GM23338 (cell line): ENCODE data around the gene KRTAP19-1. TPM values are rescaled to one million over a fixed set of nuclear protein-coding genes. Genes with fewer than 3 reads are reported as not detected.
"Not testable (repeated sequence)": the region's sequence is repeated elsewhere in the genome, so short reads cannot be mapped to it uniquely, and the experiment has no call there.

Experiments used
- ATAC-seq: fragments of 200-7000 bp; cut with Tn5 transposase; 3 replicates; pipeline ENCODE4 v1.9.1; 2020
- DNase-seq: peaks from one replicate; pipeline ENCODE4 v3.0.0-alpha.2; 2015; ENCODE audit warnings: low spot score
- H2AFZ ChIP-seq: fragments of 200-600 bp; sonication (generic); 2 replicates; pipeline ENCODE4 v1.8.0; 2016; ENCODE audit warnings: antibody characterized with exemption, mild to moderate bottlenecking, moderate library complexity
- H3F3A ChIP-seq: fragments of 200-600 bp; sonication (generic); replicated peaks from 2 replicates; pipeline ENCODE4 v1.8.0; 2017; ENCODE audit warnings: antibody characterized with exemption, mixed run types, low read depth
- H3K27ac ChIP-seq: fragments of 200-600 bp; sonication (generic); 2 replicates; pipeline ENCODE4 v1.6.1; 2016; ENCODE audit warnings: low read depth
- H3K27me3 ChIP-seq: fragments of 200-600 bp; sonication (generic); 2 replicates; pipeline ENCODE4 v1.8.0; 2016; ENCODE audit warnings: mild to moderate bottlenecking, mixed run types, moderate library complexity; ENCODE audit not compliant: insufficient read depth
- H3K36me3 ChIP-seq: fragments of 200-600 bp; sonication (generic); 2 replicates; pipeline ENCODE4 v1.8.0; 2016; ENCODE audit warnings: mild to moderate bottlenecking; ENCODE audit not compliant: insufficient read depth
- H3K4me1 ChIP-seq: fragments of 200-600 bp; sonication (generic); 2 replicates; pipeline ENCODE4 v1.8.0; 2016; ENCODE audit warnings: mild to moderate bottlenecking, moderate library complexity; ENCODE audit not compliant: insufficient read depth
- H3K4me2 ChIP-seq: fragments of 200-600 bp; sonication (generic); 2 replicates; pipeline ENCODE4 v1.7.1; 2017; ENCODE audit warnings: mixed run types
- H3K4me3 ChIP-seq: fragments of 200-600 bp; sonication (generic); 2 replicates; pipeline ENCODE4 v1.6.1; 2016; ENCODE audit warnings: mixed run types
- H3K79me2 ChIP-seq: fragments of 200-600 bp; sonication (generic); replicated peaks from 2 replicates; pipeline ENCODE4 v1.8.0; 2017; ENCODE audit warnings: mild to moderate bottlenecking; ENCODE audit not compliant: insufficient read depth
- H3K9me2 ChIP-seq: fragments of 200-600 bp; sonication (generic); 2 replicates; pipeline ENCODE4 v1.8.0; 2017; ENCODE audit not compliant: insufficient read depth
- H4K20me1 ChIP-seq: fragments of 200-600 bp; sonication (generic); replicated peaks from 2 replicates; pipeline ENCODE4 v1.8.0; 2017; ENCODE audit warnings: mild to moderate bottlenecking; ENCODE audit not compliant: insufficient read depth
- H3K27ac Mint-ChIP-seq: 2 replicates; pipeline ENCODE4 v1.8.0; 2020; ENCODE audit warnings: inconsistent platforms, mild to moderate bottlenecking, moderate library complexity, mixed read lengths
- H3K27me3 Mint-ChIP-seq: 3 replicates; pipeline ENCODE4 v1.8.0; 2022; ENCODE audit warnings: low read depth, mild to moderate bottlenecking, moderate library complexity, mixed read lengths, inconsistent platforms; ENCODE audit not compliant: insufficient read depth, poor library complexity
- H3K36me3 Mint-ChIP-seq: 3 replicates; pipeline ENCODE4 v1.8.0; 2021; ENCODE audit warnings: low read depth, mild to moderate bottlenecking, inconsistent platforms, moderate library complexity, mixed read lengths
- H3K4me1 Mint-ChIP-seq: 3 replicates; pipeline ENCODE4 v1.8.0; 2020; ENCODE audit warnings: mild to moderate bottlenecking, inconsistent platforms, mixed read lengths
- H3K4me3 Mint-ChIP-seq: 3 replicates; pipeline ENCODE4 v1.8.0; 2021; ENCODE audit warnings: moderate library complexity, mild to moderate bottlenecking, inconsistent platforms, mixed read lengths
- H3K9me3 Mint-ChIP-seq: 3 replicates; pipeline ENCODE4 v1.8.0; 2020; ENCODE audit warnings: moderate library complexity, mild to moderate bottlenecking, inconsistent platforms, mixed read lengths
- CREB1 ChIP-seq: fragments of 250-450 bp; sonication (Bioruptor Pico); IDR thresholded peaks from 2 replicates; pipeline ENCODE4 v1.5.0; 2020; ENCODE audit warnings: low read depth, mild to moderate bottlenecking, moderate library complexity
- CTCF ChIP-seq, 2 experiments: fragments of 200-600 bp in 1 of 2; sonication (generic) in 1 of 2; conservative IDR thresholded peaks; 2 replicates each; pipeline versions ENCODE4 v1.5.1 to v1.6.1; 2016 to 2017; ENCODE audit warnings: antibody characterized with exemption in 2 of 2, low read depth in 2 of 2, mild to moderate bottlenecking in 2 of 2, moderate library complexity in 1 of 2
- EZH2 ChIP-seq: fragments of 200-600 bp; sonication (generic); IDR thresholded peaks from one replicate; pipeline ENCODE4 v1.8.0; 2017; ENCODE audit warnings: antibody characterized with exemption, mild to moderate bottlenecking, low read depth; ENCODE audit not compliant: unreplicated experiment
- EZH2phosphoT487 ChIP-seq: fragments of 200-600 bp; sonication (generic); IDR thresholded peaks from one replicate; pipeline ENCODE4 v1.8.1; 2018; ENCODE audit warnings: antibody characterized with exemption; ENCODE audit not compliant: unreplicated experiment
- JUNB ChIP-seq: IDR thresholded peaks from one replicate; pipeline ENCODE4 v1.6.1; 2016; ENCODE audit warnings: antibody characterized with exemption; ENCODE audit not compliant: unreplicated experiment
- POLR2AphosphoS5 ChIP-seq: IDR thresholded peaks from 2 replicates; pipeline ENCODE4 v1.6.1; 2016; ENCODE audit warnings: antibody characterized with exemption, low read depth
- REST ChIP-seq: IDR thresholded peaks from one replicate; pipeline ENCODE4 v1.6.1; 2018; ENCODE audit warnings: antibody characterized with exemption; ENCODE audit not compliant: unreplicated experiment
- ZNF331 ChIP-seq: fragments of 250-450 bp; sonication (Bioruptor Pico); IDR thresholded peaks from 2 replicates; pipeline ENCODE4 v1.5.0; 2020; ENCODE audit warnings: low read depth, mild to moderate bottlenecking, moderate library complexity
- ZNF462 ChIP-seq: fragments of 250-450 bp; sonication (Bioruptor Pico); IDR thresholded peaks from 2 replicates; pipeline ENCODE4 v1.5.0; 2020; ENCODE audit warnings: mild to moderate bottlenecking, moderate library complexity
- polyA plus RNA-seq: library from polyadenylated mRNA; unstranded; fragments of >200 nt; fragmentation: Nextera tagmentation; extraction: Ambion mirVana; gene quantifications from 2 replicates; pipeline ENCODE4 v1.2.1, GENCODE V29; 2016
- total RNA-seq: library from RNA; depleted of rRNA; stranded (reverse); fragments of >200 nt; shearing (Covaris generic); gene quantifications from 2 replicates; pipeline ENCODE4 v1.2.3, GENCODE V29; 2014

Gene KRTAP19-1
- total and polyA plus RNA-seq, 2 experiments from 2014 or later = not detected

- no peak for TF ChIP-seq REST
- no peak for TF ChIP-seq POLR2AphosphoS5
- TF ChIP-seq ZNF331 = no peak
- no peak for TF ChIP-seq CREB1 (CRISPR knock-in tag)
- TF ChIP-seq JUNB = no peak
- no peak for TF ChIP-seq EZH2
- no peak for TF ChIP-seq EZH2phosphoT487
Observed at GRCh38 chr21:30515681-30516080, 35.5 kb upstream of the KRTAP19-1 start (continued).

- not testable (repeated sequence) for H3K27me3 ChIP-seq, H3K27me3 Mint-ChIP-seq, H2AFZ ChIP-seq, H3K4me3 Mint-ChIP-seq, H4K20me1 ChIP-seq, H3F3A ChIP-seq, H3K9me3 Mint-ChIP-seq, H3K4me3 ChIP-seq, H3K36me3 ChIP-seq, H3K4me1 Mint-ChIP-seq, H3K9me2 ChIP-seq, H3K4me1 ChIP-seq, H3K79me2 ChIP-seq, H3K27ac ChIP-seq, H3K36me3 Mint-ChIP-seq, H3K27ac Mint-ChIP-seq, H3K4me2 ChIP-seq
- ATAC-seq (peak; percentile 31; the same call in 1 of the 3 replicates), DNase-seq (peak; percentile 71)
- TF ChIP-seq CTCF (conservative IDR thresholded peaks at IDR 0.05; ENCODE audit: low read depth in 2 of 2) = peak; percentile 71 to 84
Observed at GRCh38 chr21:30505621-30506205, 25.5 kb upstream of the KRTAP19-1 start.

GRCh38 chr21:30502041-30502440 lies 21.9 kb upstream of the KRTAP19-1 start, which contains the start of gene KRTAP19-5:
Gene KRTAP19-5 (minus strand): TSS chr21:30502141. CDS start chr21:30502090, 51 bp downstream.
- H3F3A ChIP-seq = no peaks in the 10 kb centered on the region
- H3K27ac ChIP-seq = no peak within 1 kb of the TSS
- no peak within 1 kb of the TSS for H2AFZ ChIP-seq
- H3K9me2 ChIP-seq = no peaks in the 10 kb centered on the region
- no peak for DNase-seq
- H3K4me1 ChIP-seq = no peaks in the 10 kb centered on the region
- no peaks in the 10 kb centered on the region; the same call in 1 of the 2 replicates for H4K20me1 ChIP-seq
- H3K79me2 ChIP-seq = no peaks in the 10 kb centered on the region
- Mint-ChIP-seq H3K4me1 (no peaks in the 10 kb centered on the region; the same call in 2 of the 3 replicates), H3K27me3 (peaks cover 6% of the 10 kb centered on the region), H3K27ac (no peak within 1 kb of the TSS), H3K36me3 (no peaks in the 10 kb centered on the region), H3K4me3 (no peak within 1 kb of the TSS), H3K9me3 (no peaks in the 10 kb centered on the region)
- no peaks in the 10 kb centered on the region for H3K27me3 ChIP-seq
- H3K4me2 ChIP-seq = no peak within 1 kb of the TSS
- ATAC-seq = no peak
- no peaks in the 10 kb centered on the region for H3K36me3 ChIP-seq
- H3K4me3 ChIP-seq = no peak within 1 kb of the TSS
- TF ChIP-seq ZNF462 (CRISPR knock-in tag) = no peak
